GM23338 (cell line): ENCODE measurements around the gene FYB2. TPM values are rescaled to one million over a fixed set of nuclear protein-coding genes. Genes with fewer than 3 reads are reported as not detected.

Source experiments
- ATAC-seq: fragments of 200-7000 bp; cut with Tn5 transposase; 3 replicates; pipeline ENCODE4 v1.9.1; 2020
- DNase-seq: peaks from one replicate; pipeline ENCODE4 v3.0.0-alpha.2; 2015; ENCODE audit warnings: low spot score
- H2AFZ ChIP-seq: fragments of 200-600 bp; sonication (generic); 2 replicates; pipeline ENCODE4 v1.8.0; 2016; ENCODE audit warnings: antibody characterized with exemption, mild to moderate bottlenecking, moderate library complexity
- H3F3A ChIP-seq: fragments of 200-600 bp; sonication (generic); replicated peaks from 2 replicates; pipeline ENCODE4 v1.8.0; 2017; ENCODE audit warnings: antibody characterized with exemption, mixed run types, low read depth
- H3K27ac ChIP-seq: fragments of 200-600 bp; sonication (generic); 2 replicates; pipeline ENCODE4 v1.6.1; 2016; ENCODE audit warnings: low read depth
- H3K27me3 ChIP-seq: fragments of 200-600 bp; sonication (generic); 2 replicates; pipeline ENCODE4 v1.8.0; 2016; ENCODE audit warnings: mild to moderate bottlenecking, mixed run types, moderate library complexity; ENCODE audit not compliant: insufficient read depth
- H3K36me3 ChIP-seq: fragments of 200-600 bp; sonication (generic); 2 replicates; pipeline ENCODE4 v1.8.0; 2016; ENCODE audit warnings: mild to moderate bottlenecking; ENCODE audit not compliant: insufficient read depth
- H3K4me1 ChIP-seq: fragments of 200-600 bp; sonication (generic); 2 replicates; pipeline ENCODE4 v1.8.0; 2016; ENCODE audit warnings: mild to moderate bottlenecking, moderate library complexity; ENCODE audit not compliant: insufficient read depth
- H3K4me2 ChIP-seq: fragments of 200-600 bp; sonication (generic); 2 replicates; pipeline ENCODE4 v1.7.1; 2017; ENCODE audit warnings: mixed run types
- H3K4me3 ChIP-seq: fragments of 200-600 bp; sonication (generic); 2 replicates; pipeline ENCODE4 v1.6.1; 2016; ENCODE audit warnings: mixed run types
- H3K79me2 ChIP-seq: fragments of 200-600 bp; sonication (generic); replicated peaks from 2 replicates; pipeline ENCODE4 v1.8.0; 2017; ENCODE audit warnings: mild to moderate bottlenecking; ENCODE audit not compliant: insufficient read depth
- H3K9me2 ChIP-seq: fragments of 200-600 bp; sonication (generic); 2 replicates; pipeline ENCODE4 v1.8.0; 2017; ENCODE audit not compliant: insufficient read depth
- H4K20me1 ChIP-seq: fragments of 200-600 bp; sonication (generic); replicated peaks from 2 replicates; pipeline ENCODE4 v1.8.0; 2017; ENCODE audit warnings: mild to moderate bottlenecking; ENCODE audit not compliant: insufficient read depth
- H3K27ac Mint-ChIP-seq: 2 replicates; pipeline ENCODE4 v1.8.0; 2020; ENCODE audit warnings: inconsistent platforms, mild to moderate bottlenecking, moderate library complexity, mixed read lengths
- H3K27me3 Mint-ChIP-seq: 3 replicates; pipeline ENCODE4 v1.8.0; 2022; ENCODE audit warnings: low read depth, mild to moderate bottlenecking, moderate library complexity, mixed read lengths, inconsistent platforms; ENCODE audit not compliant: insufficient read depth, poor library complexity
- H3K36me3 Mint-ChIP-seq: 3 replicates; pipeline ENCODE4 v1.8.0; 2021; ENCODE audit warnings: low read depth, mild to moderate bottlenecking, inconsistent platforms, moderate library complexity, mixed read lengths
- H3K4me1 Mint-ChIP-seq: 3 replicates; pipeline ENCODE4 v1.8.0; 2020; ENCODE audit warnings: mild to moderate bottlenecking, inconsistent platforms, mixed read lengths
- H3K4me3 Mint-ChIP-seq: 3 replicates; pipeline ENCODE4 v1.8.0; 2021; ENCODE audit warnings: moderate library complexity, mild to moderate bottlenecking, inconsistent platforms, mixed read lengths
- H3K9me3 Mint-ChIP-seq: 3 replicates; pipeline ENCODE4 v1.8.0; 2020; ENCODE audit warnings: moderate library complexity, mild to moderate bottlenecking, inconsistent platforms, mixed read lengths
- EZH2 ChIP-seq: fragments of 200-600 bp; sonication (generic); IDR thresholded peaks from one replicate; pipeline ENCODE4 v1.8.0; 2017; ENCODE audit warnings: antibody characterized with exemption, mild to moderate bottlenecking, low read depth; ENCODE audit not compliant: unreplicated experiment
- POLR2AphosphoS5 ChIP-seq: IDR thresholded peaks from 2 replicates; pipeline ENCODE4 v1.6.1; 2016; ENCODE audit warnings: antibody characterized with exemption, low read depth
- STAT1 ChIP-seq: IDR thresholded peaks from one replicate; pipeline ENCODE4 v1.6.1; 2016; ENCODE audit warnings: antibody characterized with exemption; ENCODE audit not compliant: unreplicated experiment
- ZNF114 ChIP-seq: fragments of 250-450 bp; sonication (Bioruptor Pico); IDR thresholded peaks from 2 replicates; pipeline ENCODE4 v1.5.0; 2020; ENCODE audit warnings: mild to moderate bottlenecking, moderate library complexity
- polyA plus RNA-seq: library from polyadenylated mRNA; unstranded; fragments of >200 nt; fragmentation: Nextera tagmentation; extraction: Ambion mirVana; gene quantifications from 2 replicates; pipeline ENCODE4 v1.2.1, GENCODE V29; 2016
- total RNA-seq: library from RNA; depleted of rRNA; stranded (reverse); fragments of >200 nt; shearing (Covaris generic); gene quantifications from 2 replicates; pipeline ENCODE4 v1.2.3, GENCODE V29; 2014
- TF ChIP-seq, protein P1 (sequence below), 2 experiments: fragments of 200-600 bp in 1 of 2; sonication (generic) in 1 of 2; conservative IDR thresholded peaks; 2 replicates each; pipeline versions ENCODE4 v1.5.1 to v1.6.1; 2016 to 2017; ENCODE audit warnings: antibody characterized with exemption in 2 of 2, low read depth in 2 of 2, mild to moderate bottlenecking in 2 of 2, moderate library complexity in 1 of 2

FYB2 gene
- total and polyA plus RNA-seq, 2 experiments from 2014 or later = 0.39 TPM; not detected in 1

DNA sequence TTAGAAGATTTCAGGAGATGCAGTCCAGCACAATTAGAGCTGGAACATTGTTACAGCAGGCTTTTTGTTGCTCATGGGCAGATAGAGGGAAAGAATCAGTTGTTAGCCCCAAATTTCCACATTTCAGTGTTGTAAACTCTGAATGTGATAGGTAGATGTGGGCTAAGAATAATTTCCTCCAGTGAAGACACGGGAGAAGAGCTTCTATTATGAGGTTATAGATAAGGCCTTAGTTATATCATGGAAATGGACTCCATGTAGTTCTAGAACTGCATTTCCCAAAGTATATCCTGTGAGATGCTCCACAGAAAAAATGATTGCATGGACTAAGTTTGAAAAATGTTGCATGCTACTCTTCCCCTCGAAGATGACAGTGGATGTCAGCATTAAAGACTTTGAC is 109.2 kb downstream of the FYB2 start:
- peaks cover 7% of the 10 kb centered on the region; the same call in 2 of the 3 replicates for H3K36me3 Mint-ChIP-seq

DNA sequence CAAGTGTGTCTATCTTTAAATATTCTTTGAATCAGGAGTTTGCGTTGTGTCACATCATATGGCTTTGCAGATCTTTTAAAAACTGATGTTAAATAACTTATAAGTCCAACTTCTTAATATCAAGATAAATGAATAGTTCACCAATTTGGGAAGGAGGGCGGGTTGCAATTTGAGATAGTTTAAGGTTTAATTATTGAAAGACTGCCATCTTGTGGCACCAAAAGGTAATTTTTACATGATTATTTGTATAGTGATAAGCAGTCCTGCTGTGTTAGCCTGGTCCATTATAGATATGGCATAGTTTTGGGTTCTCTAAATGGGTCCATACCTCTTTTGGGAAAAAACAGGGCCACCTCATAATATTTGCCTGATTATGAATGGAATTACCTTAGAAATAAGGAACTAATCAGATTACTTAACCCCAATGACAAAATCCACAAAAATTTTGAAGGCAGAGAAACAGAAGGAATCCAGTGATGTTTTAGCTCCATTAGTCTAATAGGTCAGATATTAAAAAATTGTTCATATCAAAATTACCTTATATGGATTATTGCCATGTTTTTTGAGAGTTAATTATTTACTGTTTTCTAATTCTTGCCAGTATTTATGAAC is 109.8 kb downstream of the FYB2 start:
- Histone ChIP-seq H3K4me1 (no peaks in the 10 kb centered on the region), H4K20me1 (no peaks in the 10 kb centered on the region), H3K27ac (no peak overlapping the region), H3F3A (no peaks in the 10 kb centered on the region), H2AFZ (no peak overlapping the region), H3K79me2 (no peaks in the 10 kb centered on the region), H3K9me2 (no peaks in the 10 kb centered on the region), H3K36me3 (no peaks in the 10 kb centered on the region), H3K4me2 (no peak overlapping the region), H3K4me3 (no peak overlapping the region), H3K27me3 (no peaks in the 10 kb centered on the region)
- Mint-ChIP-seq H3K36me3 (peaks cover 9% of the 10 kb centered on the region; the same call in 2 of the 3 replicates), H3K27me3 (peaks cover 3% of the 10 kb centered on the region), H3K4me3 (no peak overlapping the region), H3K9me3 (no peaks in the 10 kb centered on the region), H3K27ac (no peak overlapping the region), H3K4me1 (peaks cover 4% of the 10 kb centered on the region; the same call in 1 of the 3 replicates)
- DNase-seq (peak; percentile 82), ATAC-seq (peak; percentile 42; the same call in 2 of the 3 replicates)
- TF ChIP-seq STAT1 = no peak
- TF ChIP-seq, protein P1, sequence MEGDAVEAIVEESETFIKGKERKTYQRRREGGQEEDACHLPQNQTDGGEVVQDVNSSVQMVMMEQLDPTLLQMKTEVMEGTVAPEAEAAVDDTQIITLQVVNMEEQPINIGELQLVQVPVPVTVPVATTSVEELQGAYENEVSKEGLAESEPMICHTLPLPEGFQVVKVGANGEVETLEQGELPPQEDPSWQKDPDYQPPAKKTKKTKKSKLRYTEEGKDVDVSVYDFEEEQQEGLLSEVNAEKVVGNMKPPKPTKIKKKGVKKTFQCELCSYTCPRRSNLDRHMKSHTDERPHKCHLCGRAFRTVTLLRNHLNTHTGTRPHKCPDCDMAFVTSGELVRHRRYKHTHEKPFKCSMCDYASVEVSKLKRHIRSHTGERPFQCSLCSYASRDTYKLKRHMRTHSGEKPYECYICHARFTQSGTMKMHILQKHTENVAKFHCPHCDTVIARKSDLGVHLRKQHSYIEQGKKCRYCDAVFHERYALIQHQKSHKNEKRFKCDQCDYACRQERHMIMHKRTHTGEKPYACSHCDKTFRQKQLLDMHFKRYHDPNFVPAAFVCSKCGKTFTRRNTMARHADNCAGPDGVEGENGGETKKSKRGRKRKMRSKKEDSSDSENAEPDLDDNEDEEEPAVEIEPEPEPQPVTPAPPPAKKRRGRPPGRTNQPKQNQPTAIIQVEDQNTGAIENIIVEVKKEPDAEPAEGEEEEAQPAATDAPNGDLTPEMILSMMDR (conservative IDR thresholded peaks at IDR 0.05; ENCODE audit: low read depth in 2 of 2) = peak; percentile 51 to 83

More for the DNA sequence above, 109.2 kb downstream of the FYB2 start:
- Histone ChIP-seq H3F3A (no peaks in the 10 kb centered on the region), H3K27ac (no peak overlapping the region), H4K20me1 (no peaks in the 10 kb centered on the region), H3K4me2 (no peak overlapping the region), H3K4me1 (no peaks in the 10 kb centered on the region), H3K27me3 (no peaks in the 10 kb centered on the region), H3K9me2 (no peaks in the 10 kb centered on the region), H3K4me3 (no peak overlapping the region), H3K79me2 (no peaks in the 10 kb centered on the region), H3K36me3 (no peaks in the 10 kb centered on the region), H2AFZ (no peak overlapping the region)
- no peak overlapping the region for H3K27ac Mint-ChIP-seq
- TF ChIP-seq EZH2 = no peak
- H3K4me3 Mint-ChIP-seq = no peak overlapping the region
- H3K27me3 Mint-ChIP-seq = peaks cover 3% of the 10 kb centered on the region
- DNase-seq (no peak), ATAC-seq (no peak)
- H3K9me3 Mint-ChIP-seq = no peaks in the 10 kb centered on the region
- H3K4me1 Mint-ChIP-seq = peaks cover 4% of the 10 kb centered on the region; the same call in 1 of the 3 replicates

DNA sequence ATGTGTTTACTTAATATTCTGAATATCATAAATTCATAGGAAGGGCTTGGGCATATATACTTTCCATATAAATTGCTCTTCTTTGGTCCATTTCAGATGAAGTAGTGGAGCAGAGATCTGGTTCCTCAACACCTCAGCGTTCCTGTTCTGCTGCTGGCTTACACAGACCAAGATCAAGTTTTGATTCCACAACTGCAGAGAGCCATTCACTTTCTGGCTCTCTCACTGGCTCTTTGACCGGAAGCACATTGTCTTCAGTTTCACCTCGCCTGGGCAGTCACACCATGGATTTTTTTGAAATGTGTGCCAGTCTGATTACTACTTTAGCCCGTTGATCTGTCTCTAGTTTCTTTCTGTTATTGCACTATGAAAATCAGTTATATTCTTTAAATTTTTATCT is 111.8 kb downstream of the FYB2 start:
- Mint-ChIP-seq H3K4me1 (peaks cover 4% of the 10 kb centered on the region; the same call in 1 of the 3 replicates), H3K27me3 (peaks cover 3% of the 10 kb centered on the region), H3K36me3 (peaks cover 13% of the 10 kb centered on the region; the same call in 2 of the 3 replicates), H3K4me3 (no peak overlapping the region), H3K27ac (no peak overlapping the region), H3K9me3 (no peaks in the 10 kb centered on the region)
- no peak overlapping the region for H3K27ac ChIP-seq
- H3K4me2 ChIP-seq = no peak overlapping the region
- no peaks in the 10 kb centered on the region for H3K79me2 ChIP-seq
- H4K20me1 ChIP-seq = no peaks in the 10 kb centered on the region
- no peaks in the 10 kb centered on the region for H3K9me2 ChIP-seq
- H2AFZ ChIP-seq = no peak overlapping the region
- ATAC-seq (no peak), DNase-seq (no peak)
- H3K4me3 ChIP-seq = no peak overlapping the region
- TF ChIP-seq POLR2AphosphoS5 (no peak), ZNF114 (CRISPR knock-in tag) (no peak)
- no peaks in the 10 kb centered on the region for H3K27me3 ChIP-seq
- no peaks in the 10 kb centered on the region for H3K4me1 ChIP-seq
- H3K36me3 ChIP-seq = no peaks in the 10 kb centered on the region
- H3F3A ChIP-seq = no peaks in the 10 kb centered on the region
